Fibroblast of the conjunctiva (primary cell): Measurements from ENCODE around the gene CACNA2D4.

Source experiments
- DNase-seq: peaks from one replicate; pipeline ENCODE4 v3.0.0-alpha.2; 2010; ENCODE audit warnings: low read depth

CACNA2D4 gene

GRCh38 chr12:1800401-1801302 lies 117.8 kb downstream of the CACNA2D4 start:
- no peak for DNase-seq

- no peak for DNase-seq
Measured at GRCh38 chr12:1799882-1800400, 118.5 kb downstream of the CACNA2D4 start.

DNA sequence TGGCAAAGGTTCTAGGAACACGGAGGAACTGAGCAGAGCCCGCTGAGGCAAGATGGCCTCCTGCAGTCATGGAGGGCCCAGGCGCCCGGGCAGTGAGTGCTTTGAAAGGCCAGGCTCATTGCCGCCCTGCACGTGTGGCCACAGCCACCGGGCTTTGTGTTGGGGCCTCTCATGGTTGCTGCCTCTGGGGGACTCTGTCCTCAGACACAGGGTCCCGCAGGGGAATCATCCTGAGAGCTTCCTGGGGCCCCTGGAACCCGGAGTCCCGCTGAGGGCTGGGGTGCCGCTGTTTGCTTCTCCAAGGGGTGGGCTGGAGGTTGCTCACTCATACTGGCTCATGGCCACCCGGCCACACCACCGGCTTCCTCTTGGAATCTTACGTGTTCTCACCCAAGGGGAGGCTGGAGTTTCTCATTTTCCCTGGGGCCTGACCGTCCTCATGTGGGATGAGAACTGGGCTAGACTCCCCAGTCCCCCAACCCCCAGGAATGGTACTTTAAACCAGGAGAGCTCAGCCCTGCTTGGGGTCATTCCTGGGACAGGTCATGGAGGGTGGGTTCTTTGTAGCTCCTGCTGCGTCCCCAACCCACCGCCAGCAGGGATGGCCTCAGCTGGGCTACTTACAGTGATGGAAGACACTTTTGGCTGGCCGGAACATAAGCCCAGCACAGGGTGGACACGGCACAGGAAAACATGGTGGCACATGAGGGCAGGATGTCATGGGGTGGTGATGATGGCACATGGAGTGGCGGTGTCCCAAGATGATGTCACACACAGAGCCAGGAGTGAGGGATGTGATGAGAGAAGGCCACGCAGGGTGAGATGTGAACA lies 119.2 kb downstream of the CACNA2D4 start:
- no peak for DNase-seq

- DNase-seq, result no peak
Measured at GRCh38 chr12:1798641-1799020, 119.8 kb downstream of the CACNA2D4 start.

DNA sequence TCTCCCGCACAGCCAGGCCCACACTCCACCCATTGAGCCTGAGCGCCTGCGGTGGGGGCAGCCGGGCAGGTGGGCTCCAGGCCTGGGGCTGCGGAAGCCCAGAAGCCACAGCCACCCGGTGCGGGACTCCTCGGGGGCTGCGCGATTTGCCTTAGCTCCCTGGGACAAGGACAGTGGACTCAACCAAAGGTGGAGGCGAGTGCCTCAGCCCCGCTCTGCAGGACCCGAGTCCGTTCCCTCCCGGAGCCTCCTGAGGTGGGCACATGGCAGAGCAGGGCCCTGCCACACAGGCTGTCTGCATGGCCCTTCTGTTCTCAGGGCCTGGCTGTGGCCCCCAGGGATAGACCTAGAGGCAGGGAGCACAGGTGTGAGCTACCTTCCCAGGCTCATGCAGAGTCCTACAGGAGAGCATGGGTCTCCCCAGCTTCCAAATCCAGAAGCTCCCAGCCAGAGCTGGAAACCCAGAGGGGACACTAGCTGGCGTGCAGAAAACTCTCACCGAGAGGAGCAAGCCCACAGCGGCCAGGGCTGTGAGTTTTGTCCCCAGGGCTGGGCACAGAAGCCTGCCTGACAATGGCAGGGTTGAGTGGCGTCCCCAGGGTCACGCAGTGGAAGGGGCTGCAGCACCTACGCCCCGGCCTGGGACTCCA lies 120.3 kb downstream of the CACNA2D4 start:
- no peak for DNase-seq

GRCh38 chr12:1797011-1797901 lies 121.2 kb downstream of the CACNA2D4 start:
- DNase-seq, result no peak

- no peak for DNase-seq
Measured at GRCh38 chr12:1796515-1797010, 121.9 kb downstream of the CACNA2D4 start.

GRCh38 chr12:1795785-1796514 lies 122.5 kb downstream of the CACNA2D4 start:
- peak; percentile 84 for DNase-seq

DNA sequence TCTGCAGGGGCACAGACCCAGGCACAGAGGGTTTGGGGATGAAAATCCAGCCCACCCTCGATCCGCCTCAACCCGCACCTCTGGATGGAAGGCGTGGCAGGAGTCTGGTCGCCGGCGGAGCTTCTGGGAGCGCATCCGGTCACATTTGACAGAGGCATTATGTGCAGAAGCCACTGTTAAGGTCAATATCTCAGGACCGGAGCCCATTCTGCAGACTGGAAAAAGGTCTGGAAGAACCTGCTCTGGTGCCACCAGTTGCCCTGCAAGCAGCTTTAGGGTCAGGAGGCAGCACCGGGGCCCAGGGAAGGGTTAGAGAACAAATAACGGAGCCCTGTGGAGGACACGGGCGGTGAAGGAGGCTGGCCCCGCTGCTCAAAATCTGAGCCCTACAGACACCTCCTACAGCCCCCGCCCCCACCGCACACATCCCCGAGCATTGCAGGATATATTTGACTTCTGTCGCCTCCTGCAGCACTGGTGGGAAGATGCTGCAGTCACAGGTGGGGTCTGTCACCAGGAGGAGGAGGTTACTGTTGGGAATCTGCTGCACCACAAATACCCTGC lies 123.1 kb downstream of the CACNA2D4 start:
- DNase-seq, result no peak

- DNase-seq, result no peak
Measured at GRCh38 chr12:1794440-1795090, 123.9 kb downstream of the CACNA2D4 start.

DNA sequence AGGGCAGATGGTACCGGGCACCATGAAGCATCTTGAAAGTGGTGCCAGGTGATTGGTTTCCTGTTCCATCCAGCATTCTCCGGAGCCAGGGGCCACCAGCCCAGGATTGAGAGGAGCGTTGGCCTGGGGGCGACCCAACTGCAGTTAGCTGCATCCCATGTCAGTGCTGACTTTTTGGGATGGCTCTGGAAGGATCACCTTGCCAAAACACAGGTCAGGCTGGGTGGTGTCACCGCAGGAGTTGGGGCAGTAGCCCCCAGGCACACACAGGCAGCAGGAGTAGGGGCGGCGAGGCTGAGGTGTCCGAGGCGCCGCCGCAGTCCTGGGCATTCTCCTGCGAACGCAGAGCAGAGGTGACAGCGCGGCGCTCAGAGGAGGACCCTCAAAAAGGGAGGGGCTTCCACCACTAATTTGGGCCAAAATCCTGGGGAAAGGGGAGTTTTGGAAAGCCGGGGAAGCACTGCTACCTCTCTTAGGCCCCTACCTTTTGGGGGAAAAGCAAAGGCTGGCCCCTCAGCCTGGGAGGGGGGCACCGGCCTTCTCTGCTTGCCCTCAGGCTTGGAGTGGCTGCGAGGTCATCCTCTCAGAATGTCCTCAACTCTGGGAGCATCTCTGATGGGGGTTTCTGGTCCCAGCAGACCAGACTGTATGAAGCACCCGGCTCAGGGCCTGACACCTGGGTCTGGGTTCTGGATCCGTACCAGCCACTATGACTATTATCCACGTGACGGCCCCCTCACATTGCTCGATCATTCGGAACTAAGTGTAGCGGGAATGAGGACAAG lies 124.8 kb downstream of the CACNA2D4 start:
- no peak for DNase-seq

DNA sequence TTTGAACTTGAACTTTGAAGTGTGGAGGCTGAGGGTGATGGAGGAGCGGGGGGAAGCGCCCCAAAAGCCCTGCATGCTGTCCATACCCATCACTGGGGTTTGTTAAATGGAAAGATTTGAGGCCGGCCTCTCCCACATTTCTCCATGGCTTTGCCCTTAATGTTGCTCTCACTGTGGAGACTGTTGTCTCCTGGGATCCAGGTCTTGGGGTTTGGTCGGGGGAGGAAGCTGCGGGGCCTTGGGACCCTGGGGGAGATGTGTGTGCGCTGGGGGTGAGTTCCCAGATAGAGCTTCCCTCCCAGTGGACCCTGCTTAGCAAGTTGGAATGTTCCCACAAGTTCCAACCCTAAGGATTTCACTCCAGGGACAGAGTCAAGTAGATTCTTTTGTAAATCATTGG lies 126.0 kb downstream of the CACNA2D4 start:
- DNase-seq, result no peak

DNA sequence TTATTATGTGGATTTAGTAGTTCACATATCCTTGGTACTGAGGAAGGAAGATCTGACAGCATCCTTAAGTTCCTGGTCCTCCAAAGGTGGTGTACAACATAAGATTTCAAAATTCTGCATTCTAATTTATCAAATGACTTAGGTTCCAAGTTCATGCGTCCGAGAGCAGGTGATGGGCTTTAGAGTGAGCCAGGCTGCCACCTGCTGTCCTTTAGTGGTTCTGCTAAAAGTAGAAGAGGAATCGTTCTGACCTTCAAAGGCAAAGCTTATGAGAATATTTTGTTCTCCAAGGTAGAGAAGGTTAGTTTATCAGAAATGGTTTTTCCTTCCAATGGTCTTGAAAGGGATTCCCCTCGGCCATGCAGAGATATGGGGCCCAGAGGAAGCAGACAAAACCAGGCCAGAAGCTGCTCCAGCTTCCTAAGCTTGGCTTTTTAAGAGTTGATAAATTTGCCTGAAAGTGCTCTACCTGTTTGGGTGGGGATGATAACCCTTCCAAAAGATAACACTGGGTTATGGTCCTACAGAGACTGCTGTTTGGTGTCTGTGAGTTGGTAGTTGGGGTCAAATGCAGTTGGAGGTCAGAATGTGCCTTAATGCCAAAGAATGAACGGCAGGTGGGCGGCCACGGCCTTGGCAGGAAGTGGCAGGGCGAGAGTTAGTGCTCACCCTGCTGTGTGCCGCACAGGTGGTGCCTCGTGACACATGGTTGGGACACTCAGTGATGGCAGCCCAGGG lies 127.2 kb downstream of the CACNA2D4 start:
- DNase-seq, result peak; percentile 61

DNA sequence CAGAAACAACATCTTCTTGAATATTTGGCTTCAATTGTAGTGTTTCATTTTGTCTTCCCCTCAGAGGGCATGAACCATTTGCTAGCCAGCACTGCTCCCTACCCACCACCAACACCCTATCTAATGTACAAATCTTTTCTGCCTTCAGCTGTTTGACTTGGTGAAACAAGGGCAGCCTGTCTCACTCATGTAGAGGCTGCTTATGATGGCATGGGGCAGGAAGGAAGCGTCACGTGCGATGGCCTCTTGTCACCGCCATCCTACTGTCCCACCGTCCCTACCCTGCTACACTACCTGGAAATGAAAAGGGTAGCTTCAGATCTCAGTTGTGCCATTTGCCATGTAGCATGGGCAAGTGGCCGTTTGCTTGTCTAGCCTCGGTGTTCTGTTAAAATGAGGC lies 128.0 kb downstream of the CACNA2D4 start:
- no peak for DNase-seq

GRCh38 chr12:1787714-1788113 lies 130.7 kb downstream of the CACNA2D4 start:
- no peak for DNase-seq

- no peak for DNase-seq
Measured at GRCh38 chr12:1782215-1782614, 136.2 kb downstream of the CACNA2D4 start.

DNA sequence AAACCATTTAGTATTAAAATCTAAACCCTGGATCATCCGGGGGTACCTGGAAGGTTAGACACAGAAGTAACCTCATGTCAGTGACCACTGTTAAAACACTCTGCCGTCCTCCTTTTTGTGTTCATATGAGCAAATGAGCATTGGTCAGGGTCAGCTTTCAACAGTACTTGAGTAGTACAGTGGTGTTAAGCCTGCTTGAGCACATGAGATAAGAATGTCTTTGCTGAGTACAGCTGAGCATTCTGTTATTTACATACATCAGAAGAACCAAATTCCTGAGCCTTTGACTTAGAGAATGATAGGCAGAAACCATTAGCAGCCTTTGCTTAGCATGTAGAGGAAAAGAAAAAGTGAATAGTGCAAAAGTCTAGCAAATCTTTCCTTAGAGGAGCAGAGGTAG lies 136.7 kb downstream of the CACNA2D4 start:
- DNase-seq, result no peak

GRCh38 chr12:1779783-1780182 lies 138.7 kb downstream of the CACNA2D4 start:
- DNase-seq, result peak; percentile 77
